HepG2 (cell line): ENCODE measurements around the gene GLRX2. TPM values are rescaled to one million over a fixed set of nuclear protein-coding genes. Genes with fewer than 3 reads are reported as not detected.

Experiments
- CENPBD1 ChIP-seq: sonication (generic); formaldehyde crosslinking; IDR thresholded peaks from 2 replicates; pipeline ENCODE4 v1.8.0; 2022; ENCODE audit warnings: missing genetic modification reagents, low read depth, mild to moderate bottlenecking, borderline replicate concordance
- DNMT3B ChIP-seq: conservative IDR thresholded peaks from 2 replicates; pipeline ENCODE4 v1.6.1; 2016; ENCODE audit warnings: missing biosample characterization, control low read depth
- MEF2D ChIP-seq: sonication (generic); formaldehyde crosslinking; IDR thresholded peaks from 2 replicates; pipeline ENCODE4 v1.5.1; 2020; ENCODE audit warnings: mild to moderate bottlenecking, missing genetic modification reagents
- MZF1 ChIP-seq: sonication (generic); formaldehyde crosslinking; IDR thresholded peaks from 2 replicates; pipeline ENCODE4 v1.8.1; 2023; ENCODE audit warnings: mild to moderate bottlenecking, missing genetic modification reagents, borderline replicate concordance
- POGK ChIP-seq: sonication (generic); formaldehyde crosslinking; conservative IDR thresholded peaks from 2 replicates; pipeline ENCODE4 v1.8.0; 2022; ENCODE audit warnings: mild to moderate bottlenecking, moderate library complexity, missing genetic modification reagents
- ZC3H13 ChIP-seq: sonication (generic); formaldehyde crosslinking; IDR thresholded peaks from 2 replicates; pipeline ENCODE4 v1.8.1; 2023; ENCODE audit warnings: mild to moderate bottlenecking, missing genetic modification reagents, moderate library complexity
- ZFP62 ChIP-seq: sonication (generic); formaldehyde crosslinking; IDR thresholded peaks from 2 replicates; pipeline ENCODE4 v1.4.0; 2020; ENCODE audit warnings: missing genetic modification reagents
- ZNF282 ChIP-seq: fragments of 450-650 bp; IDR thresholded peaks from 2 replicates; pipeline ENCODE4 v1.6.1; 2018; ENCODE audit not compliant: partially characterized antibody
- ZNF329 ChIP-seq: sonication (generic); formaldehyde crosslinking; IDR thresholded peaks from 2 replicates; pipeline ENCODE4 v1.9.0; 2021; ENCODE audit warnings: low read depth, mild to moderate bottlenecking, missing genetic modification reagents
- ZNF644 ChIP-seq: IDR thresholded peaks from 2 replicates; pipeline ENCODE4 v1.6.1; 2016; ENCODE audit warnings: low read depth
- ZNF737 ChIP-seq: sonication (generic); formaldehyde crosslinking; IDR thresholded peaks from 2 replicates; pipeline ENCODE4 v1.5.0; 2020; ENCODE audit warnings: missing genetic modification reagents, mild to moderate bottlenecking, borderline replicate concordance
- ZNF749 ChIP-seq: sonication (generic); formaldehyde crosslinking; IDR thresholded peaks from 2 replicates; pipeline ENCODE4 v1.8.0; 2022; ENCODE audit warnings: mild to moderate bottlenecking, missing genetic modification reagents, moderate library complexity, borderline replicate concordance
- ZNF816 ChIP-seq: sonication (generic); formaldehyde crosslinking; IDR thresholded peaks from 2 replicates; pipeline ENCODE4 v1.8.0; 2022; ENCODE audit warnings: missing genetic modification reagents, mild to moderate bottlenecking, borderline replicate concordance
- polyA plus RNA-seq, 8 experiments: library from polyadenylated mRNA; depleted of rRNA in 3 of 8; stranded (reverse) in 7 of 8; unstranded in 1 of 8; fragments of >200 nt; fragmentation: Illumina TruSeq in 4 of 8; extraction: Trizol in 4 of 8; gene quantifications; 2 replicates each; pipeline versions ENCODE4 v1.2.1 to v1.2.3, GENCODE V29; 2011 to 2016; ENCODE audit warnings: low read depth in 4 of 8, missing spikeins in 1 of 8, mixed read lengths in 1 of 8; ENCODE audit not compliant: insufficient read depth in 1 of 8
- total RNA-seq, 5 experiments: library from RNA; depleted of rRNA; stranded (reverse); fragments of >200 nt; fragmentation: Illumina TruSeq; extraction: Trizol; gene quantifications; 2 replicates each; pipeline ENCODE4 v1.2.3, GENCODE V29; 2016; ENCODE audit warnings: low read depth in 1 of 5
- TF ChIP-seq, protein P1 (sequence below): sonication (generic); formaldehyde crosslinking; IDR thresholded peaks from 2 replicates; pipeline ENCODE4 v1.8.0; 2022; ENCODE audit warnings: missing genetic modification reagents, mild to moderate bottlenecking, inconsistent platforms, borderline replicate concordance
- TF ChIP-seq, protein P2 (sequence below): sonication (generic); formaldehyde crosslinking; IDR thresholded peaks from 2 replicates; pipeline ENCODE4 v1.4.0; 2020; ENCODE audit warnings: missing genetic modification reagents
- TF ChIP-seq, protein P3 (sequence below): sonication (generic); formaldehyde crosslinking; IDR thresholded peaks from 2 replicates; pipeline ENCODE4 v1.4.0; 2020; ENCODE audit warnings: missing genetic modification reagents
- TF ChIP-seq, protein P4 (sequence below): sonication (generic); formaldehyde crosslinking; IDR thresholded peaks from 2 replicates; pipeline ENCODE4 v1.4.0; 2020; ENCODE audit warnings: mild to moderate bottlenecking, missing genetic modification reagents

Gene GLRX2
- total and polyA plus RNA-seq, 2 of the 13 experiments (the other 11 are each of a cell fraction or from before 2014, with no cell fraction given), result 11.9 to 39.0 TPM

GRCh38 chr1:193121616-193122593 lies 16.7 kb upstream of the GLRX2 start, which contains the start of gene CDC73 (continued):
- peak; percentile 91 for TF ChIP-seq ZNF329 (CRISPR knock-in tag)
- TF ChIP-seq MZF1, result no peak
- no peak; the same call in 1 of the 2 replicates for TF ChIP-seq ZNF644 (CRISPR knock-in tag)
- TF ChIP-seq MEF2D, result no peak
- TF ChIP-seq POGK (CRISPR knock-in tag), result peak; percentile 98
- no peak for TF ChIP-seq ZNF816 (CRISPR knock-in tag)
- TF ChIP-seq DNMT3B (CRISPR knock-in tag), result 0 out of 2 replicates have a peak, but pooled peaks have one; percentile 80
- TF ChIP-seq ZFP62 (CRISPR knock-in tag), result no peak
- TF ChIP-seq, protein P1, sequence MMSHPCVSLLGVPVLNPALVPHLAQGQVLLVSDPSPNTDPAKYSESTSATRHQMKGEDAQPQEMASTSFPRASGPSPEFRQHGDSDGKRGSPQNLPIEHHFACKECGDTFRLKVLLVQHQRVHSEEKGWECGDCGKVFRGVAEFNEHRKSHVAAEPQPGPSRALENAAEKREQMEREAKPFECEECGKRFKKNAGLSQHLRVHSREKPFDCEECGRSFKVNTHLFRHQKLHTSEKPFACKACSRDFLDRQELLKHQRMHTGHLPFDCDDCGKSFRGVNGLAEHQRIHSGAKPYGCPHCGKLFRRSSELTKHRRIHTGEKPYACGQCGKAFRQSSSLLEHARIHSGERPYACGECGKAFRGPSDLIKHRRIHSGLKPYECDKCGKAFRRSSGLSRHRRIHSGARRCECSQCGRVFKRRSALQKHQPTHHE (CRISPR knock-in tag), result peak; percentile 93; the same call in 1 of the 2 replicates
- peak; percentile 83; the same call in 1 of the 2 replicates for TF ChIP-seq CENPBD1 (CRISPR knock-in tag)
- TF ChIP-seq, protein P2, sequence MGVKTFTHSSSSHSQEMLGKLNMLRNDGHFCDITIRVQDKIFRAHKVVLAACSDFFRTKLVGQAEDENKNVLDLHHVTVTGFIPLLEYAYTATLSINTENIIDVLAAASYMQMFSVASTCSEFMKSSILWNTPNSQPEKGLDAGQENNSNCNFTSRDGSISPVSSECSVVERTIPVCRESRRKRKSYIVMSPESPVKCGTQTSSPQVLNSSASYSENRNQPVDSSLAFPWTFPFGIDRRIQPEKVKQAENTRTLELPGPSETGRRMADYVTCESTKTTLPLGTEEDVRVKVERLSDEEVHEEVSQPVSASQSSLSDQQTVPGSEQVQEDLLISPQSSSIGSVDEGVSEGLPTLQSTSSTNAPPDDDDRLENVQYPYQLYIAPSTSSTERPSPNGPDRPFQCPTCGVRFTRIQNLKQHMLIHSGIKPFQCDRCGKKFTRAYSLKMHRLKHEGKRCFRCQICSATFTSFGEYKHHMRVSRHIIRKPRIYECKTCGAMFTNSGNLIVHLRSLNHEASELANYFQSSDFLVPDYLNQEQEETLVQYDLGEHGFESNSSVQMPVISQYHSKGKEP (CRISPR knock-in tag), result peak; percentile 23; the same call in 1 of the 2 replicates
- TF ChIP-seq ZNF737 (CRISPR knock-in tag), result no peak; the same call in 1 of the 2 replicates
- TF ChIP-seq, protein P3, sequence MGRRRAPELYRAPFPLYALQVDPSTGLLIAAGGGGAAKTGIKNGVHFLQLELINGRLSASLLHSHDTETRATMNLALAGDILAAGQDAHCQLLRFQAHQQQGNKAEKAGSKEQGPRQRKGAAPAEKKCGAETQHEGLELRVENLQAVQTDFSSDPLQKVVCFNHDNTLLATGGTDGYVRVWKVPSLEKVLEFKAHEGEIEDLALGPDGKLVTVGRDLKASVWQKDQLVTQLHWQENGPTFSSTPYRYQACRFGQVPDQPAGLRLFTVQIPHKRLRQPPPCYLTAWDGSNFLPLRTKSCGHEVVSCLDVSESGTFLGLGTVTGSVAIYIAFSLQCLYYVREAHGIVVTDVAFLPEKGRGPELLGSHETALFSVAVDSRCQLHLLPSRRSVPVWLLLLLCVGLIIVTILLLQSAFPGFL (CRISPR knock-in tag), result no peak
- peak; percentile 90; the same call in 1 of the 2 replicates for TF ChIP-seq ZC3H13 (CRISPR knock-in tag)
- peak; percentile 74; the same call in 1 of the 2 replicates for TF ChIP-seq ZNF749
- TF ChIP-seq, protein P4, sequence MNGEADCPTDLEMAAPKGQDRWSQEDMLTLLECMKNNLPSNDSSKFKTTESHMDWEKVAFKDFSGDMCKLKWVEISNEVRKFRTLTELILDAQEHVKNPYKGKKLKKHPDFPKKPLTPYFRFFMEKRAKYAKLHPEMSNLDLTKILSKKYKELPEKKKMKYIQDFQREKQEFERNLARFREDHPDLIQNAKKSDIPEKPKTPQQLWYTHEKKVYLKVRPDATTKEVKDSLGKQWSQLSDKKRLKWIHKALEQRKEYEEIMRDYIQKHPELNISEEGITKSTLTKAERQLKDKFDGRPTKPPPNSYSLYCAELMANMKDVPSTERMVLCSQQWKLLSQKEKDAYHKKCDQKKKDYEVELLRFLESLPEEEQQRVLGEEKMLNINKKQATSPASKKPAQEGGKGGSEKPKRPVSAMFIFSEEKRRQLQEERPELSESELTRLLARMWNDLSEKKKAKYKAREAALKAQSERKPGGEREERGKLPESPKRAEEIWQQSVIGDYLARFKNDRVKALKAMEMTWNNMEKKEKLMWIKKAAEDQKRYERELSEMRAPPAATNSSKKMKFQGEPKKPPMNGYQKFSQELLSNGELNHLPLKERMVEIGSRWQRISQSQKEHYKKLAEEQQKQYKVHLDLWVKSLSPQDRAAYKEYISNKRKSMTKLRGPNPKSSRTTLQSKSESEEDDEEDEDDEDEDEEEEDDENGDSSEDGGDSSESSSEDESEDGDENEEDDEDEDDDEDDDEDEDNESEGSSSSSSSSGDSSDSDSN (CRISPR knock-in tag), result peak; percentile 92
- no peak for TF ChIP-seq ZNF282
